OCI-LY3 (cell line): Measurements from ENCODE around the gene PHACTR2.

Experiments used
- H2AFZ ChIP-seq: fragments of 200-600, 300-600 bp; shearing (Covaris generic); 2 replicates; pipeline ENCODE4 v1.6.0; 2014; ENCODE audit warnings: antibody characterized with exemption, low read depth, low read length
- H3K27ac ChIP-seq: fragments of 200-600, 300-600 bp; sonication (generic); 2 replicates; pipeline ENCODE4 v1.5.1; 2014; ENCODE audit warnings: mild to moderate bottlenecking, low read length, moderate library complexity, mixed read lengths
- H3K27me3 ChIP-seq: fragments of 200-600, 300-600 bp; sonication (generic); 2 replicates; pipeline ENCODE4 v1.6.1; 2014; ENCODE audit warnings: low read depth, low read length, mixed read lengths
- H3K36me3 ChIP-seq: fragments of 200-600, 300-600 bp; sonication (generic); replicated peaks from 2 replicates; pipeline ENCODE3; 2014; ENCODE audit warnings: low read depth, low read length, mixed read lengths
- H3K4me1 ChIP-seq: fragments of 300-600, 200-600 bp; sonication (generic); 2 replicates; pipeline ENCODE4 v1.6.1; 2014; ENCODE audit warnings: low read length, mixed read lengths
- H3K4me2 ChIP-seq: fragments of 200-600, 300-600 bp; sonication (generic); 2 replicates; pipeline ENCODE4 v1.6.1; 2014; ENCODE audit warnings: low read length, mixed read lengths
- H3K4me3 ChIP-seq: fragments of 300-600, 200-600 bp; sonication (generic); 2 replicates; pipeline ENCODE4 v1.5.1; 2014; ENCODE audit warnings: antibody characterized with exemption, mild to moderate bottlenecking, low read length, moderate library complexity
- H3K79me2 ChIP-seq: fragments of 300-600, 200-600 bp; shearing (Covaris generic); 2 replicates; pipeline ENCODE4 v1.6.1; 2014; ENCODE audit warnings: mild to moderate bottlenecking, low read length, mixed read lengths
- H3K9ac ChIP-seq: fragments of 300-600, 200-600 bp; shearing (Covaris generic); 2 replicates; pipeline ENCODE4 v1.6.0; 2014; ENCODE audit warnings: mild to moderate bottlenecking, low read length, moderate library complexity
- H3K9me3 ChIP-seq: fragments of 200-600, 300-600 bp; shearing (Covaris generic); 2 replicates; pipeline ENCODE4 v1.6.1; 2014; ENCODE audit warnings: low read length, mixed read lengths; ENCODE audit not compliant: insufficient read depth
- H4K20me1 ChIP-seq: fragments of 200-600, 300-600 bp; sonication (generic); 2 replicates; pipeline ENCODE4 v1.6.1; 2016; ENCODE audit warnings: low read length, mixed read lengths; ENCODE audit not compliant: insufficient read depth
- CTCF ChIP-seq: fragments of 200-600, 300-600 bp; sonication (generic); IDR thresholded peaks from 2 replicates; pipeline ENCODE4 v1.5.1; 2014; ENCODE audit warnings: antibody characterized with exemption, low read length, low read depth
- EZH2phosphoT487 ChIP-seq: fragments of 200-600 bp; shearing (Covaris generic); IDR thresholded peaks from 2 replicates; pipeline ENCODE4 v1.6.1; 2018; ENCODE audit warnings: antibody characterized with exemption, mixed run types, low read depth

The PHACTR2 gene

GRCh38 chr6:143857651-143858050 is 179.9 kb downstream of the PHACTR2 start:
- Histone ChIP-seq H3K4me1 (peaks cover 1% of the 10 kb centered on the region; the same call in 1 of the 2 replicates), H3K9me3 (no peaks in the 10 kb centered on the region), H3K36me3 (peaks cover 37% of the 10 kb centered on the region), H2AFZ (no peak overlapping the region), H3K4me2 (no peak overlapping the region), H4K20me1 (no peaks in the 10 kb centered on the region), H3K9ac (no peak overlapping the region), H3K27me3 (no peaks in the 10 kb centered on the region), H3K79me2 (peaks cover 4% of the 10 kb centered on the region; the same call in 1 of the 2 replicates), H3K4me3 (no peak overlapping the region), H3K27ac (no peak overlapping the region)
- no peak for TF ChIP-seq CTCF
- TF ChIP-seq EZH2phosphoT487, result no peak

GRCh38 chr6:143859891-143860660 is 182.3 kb downstream of the PHACTR2 start:
- H3K36me3 ChIP-seq, result peaks cover 50% of the 10 kb centered on the region
- H2AFZ ChIP-seq, result no peak overlapping the region
- H3K4me2 ChIP-seq, result no peak overlapping the region
- no peaks in the 10 kb centered on the region for H3K9me3 ChIP-seq
- H3K4me3 ChIP-seq, result no peak overlapping the region
- no peak overlapping the region for H3K27ac ChIP-seq
- H3K4me1 ChIP-seq, result peaks cover 9% of the 10 kb centered on the region
- no peak overlapping the region for H3K9ac ChIP-seq
- H3K27me3 ChIP-seq, result no peaks in the 10 kb centered on the region
- 0 out of 2 replicates have a peak, but pooled peaks cover 2% of the 10 kb centered on the region for H3K79me2 ChIP-seq
- TF ChIP-seq EZH2phosphoT487, result no peak
- H4K20me1 ChIP-seq, result no peaks in the 10 kb centered on the region

- H3K27ac ChIP-seq, result no peak overlapping the region
- H3K4me2 ChIP-seq, result no peak overlapping the region
- no peak for TF ChIP-seq CTCF
- TF ChIP-seq EZH2phosphoT487, result no peak
- no peaks in the 10 kb centered on the region for H3K27me3 ChIP-seq
- no peak overlapping the region for H3K9ac ChIP-seq
- no peaks in the 10 kb centered on the region for H4K20me1 ChIP-seq
- H3K36me3 ChIP-seq, result peaks cover 50% of the 10 kb centered on the region
- no peak overlapping the region for H3K4me3 ChIP-seq
- H2AFZ ChIP-seq, result no peak overlapping the region
- H3K4me1 ChIP-seq, result peaks cover 9% of the 10 kb centered on the region
- no peaks in the 10 kb centered on the region for H3K79me2 ChIP-seq
- no peaks in the 10 kb centered on the region for H3K9me3 ChIP-seq
Measured at GRCh38 chr6:143863771-143864170, 186.0 kb downstream of the PHACTR2 start.

- H3K27ac ChIP-seq, result peak within 1 kb of the TSS; percentile 36
- peaks cover 46% of the 10 kb centered on the region for H3K36me3 ChIP-seq
Measured at GRCh38 chr6:143864234-143864633, 186.5 kb downstream of the PHACTR2 start, which contains the start of gene ZC2HC1B. ZC2HC1B (plus strand) TSS chr6:143864474; CDS start chr6:143864540, 66 bp downstream.

More at GRCh38 chr6:143864234-143864633, 186.5 kb downstream of the PHACTR2 start, which contains the start of gene ZC2HC1B:
- Histone ChIP-seq H3K9ac (no peak within 1 kb of the TSS), H4K20me1 (no peaks in the 10 kb centered on the region), H3K4me1 (peaks cover 9% of the 10 kb centered on the region), H3K79me2 (no peaks in the 10 kb centered on the region), H3K9me3 (no peaks in the 10 kb centered on the region), H3K4me2 (no peak within 1 kb of the TSS), H2AFZ (no peak within 1 kb of the TSS), H3K4me3 (no peak within 1 kb of the TSS), H3K27me3 (no peaks in the 10 kb centered on the region)
- TF ChIP-seq EZH2phosphoT487, result no peak
- TF ChIP-seq CTCF, result no peak
